ENCODE data around the gene JTB. TPM values are rescaled to one million over a fixed set of nuclear protein-coding genes. Genes with fewer than 3 reads are reported as not detected.

JTB gene
- total and polyA plus RNA-seq, 2 of the 4 experiments (the other 2 are of a cell fraction): 123 to 138 TPM

GRCh38 chr1:153958961-153959260, 18.6 kb downstream of the JTB start:
- Histone ChIP-seq H3K9me3 (ENCODE audit: control insufficient read depth, insufficient read depth, low read length) (no peaks in the 10 kb centered on the region), H3K4me2 (ENCODE audit: low read depth, low read length) (peak overlapping the region; percentile 71), H2BK15ac (ENCODE audit: low read depth, low read length) (no peak overlapping the region; the same call in 2 of the 3 replicates), H3K27ac (ENCODE audit: insufficient read depth, low read length) (peak overlapping the region; percentile 57; the same call in 1 of the 2 replicates), H2AK5ac (ENCODE audit: low read depth, low read length) (peak overlapping the region; percentile 12; the same call in 1 of the 2 replicates), H3K4me1 (ENCODE audit: control insufficient read depth, insufficient read depth, low read length) (peaks cover 16% of the 10 kb centered on the region), H3K14ac (replicated peaks; ENCODE audit: low read depth, low read length) (peak overlapping the region; percentile 11), H3K27me3 (ENCODE audit: control insufficient read depth, insufficient read depth, low read length) (no peaks in the 10 kb centered on the region), H3K36me3 (ENCODE audit: control insufficient read depth, insufficient read depth, low read length) (peaks cover 20% of the 10 kb centered on the region), H2BK120ac (ENCODE audit: low read depth, low read length) (no peak overlapping the region), H3K9me1 (ENCODE audit: insufficient read depth, low read length) (peaks cover 25% of the 10 kb centered on the region), H4K91ac (ENCODE audit: insufficient read depth, low read depth, low read length) (no peak overlapping the region), H2AK9ac (replicated peaks; ENCODE audit: low read depth, low read length, poor library complexity) (peak overlapping the region; percentile 6), H2BK5ac (ENCODE audit: low read depth, low read length, poor library complexity, severe bottlenecking) (peak overlapping the region; percentile 46), H4K8ac (ENCODE audit: low read depth in 2 of 2, low read length in 2 of 2) (peak overlapping the region in 1 of 2 experiments; percentile 86; a peak in 2 of 4 replicates), H3K23ac (ENCODE audit: low read depth, low read length) (peak overlapping the region; percentile 0; the same call in 1 of the 2 replicates), H3K18ac (ENCODE audit: low read depth, low read length) (no peak overlapping the region), H4K20me1 (ENCODE audit: insufficient read depth, low read length) (peaks cover 38% of the 10 kb centered on the region), H4K5ac (ENCODE audit: low read depth, low read length) (peak overlapping the region; percentile 46; the same call in 1 of the 2 replicates), H3K56ac (ENCODE audit: extremely low read depth, insufficient read depth, low read length) (no peak overlapping the region), H3K4me3 (ENCODE audit: insufficient read depth, low read depth, low read length) (no peak overlapping the region), H3K79me1 (ENCODE audit: low read depth in 1 of 2, low read length in 2 of 2) (peaks cover 14 to 77% of the 10 kb centered on the region in 2 experiments), H3K9ac (ENCODE audit: low read depth, low read length) (peak overlapping the region; percentile 45), H3K4ac (ENCODE audit: low read depth, low read length) (peak overlapping the region; percentile 81), H2AFZ (replicated peaks; ENCODE audit: low read length, poor library complexity) (peak overlapping the region; percentile 86), H2BK20ac (ENCODE audit: low read depth, low read length) (no peak overlapping the region)
- ATAC-seq (ENCODE audit: low read depth) (no peak), DNase-seq (no peak)
- intact Hi-C loops (cut with micrococcal nuclease): no loop called here
- no CpG with 5 or more reads among the region's 4 CpGs for WGBS, 2 experiments (ENCODE audit: extremely low coverage in 2 of 2, insufficient read length in 1 of 2)
- BruUV-seq (replicated peaks): no TSS peak
- in situ Hi-C loops (cut with MboI; ENCODE audit: low sequenced_read_pairs): loop anchor here (25.0 kb wide), 1 partner anchor 422 kb away; the partner anchor contains the start of genes S100A3, S100A4, S100A5 and S100A6
- ChIA-PET CTCF (interaction anchor here (1.0 kb wide), 1 partner anchor 9 kb away, joined by 3 read pairs; the partner anchor contains the start of gene CREB3L4), POLR2A (ENCODE audit: unreplicated experiment) (interaction anchor here (1.3 kb wide), 1 partner anchor 32 kb away, joined by 3 read pairs; the partner anchor contains the start of gene RPS27)
- dilution Hi-C loops (cut with HindIII; ENCODE audit: low sequenced_read_pairs, unreplicated experiment): no loop called here
- TF ChIP-seq CEBPB (IDR thresholded peaks at IDR 0.05; ENCODE audit: low read depth, low read length) (no peak), RCOR1 (IDR thresholded peaks at IDR 0.05; ENCODE audit: insufficient replicate concordance, low read length) (no peak), SMC3 (IDR thresholded peaks at IDR 0.05; ENCODE audit: low read depth, low read length) (no peak), CTCF (conservative IDR thresholded peaks at IDR 0.05; ENCODE audit: low read depth, low read length) (no peak), POLR2A (IDR thresholded peaks at IDR 0.05; ENCODE audit: low read depth, low read length) (no peak), RAD21 (IDR thresholded peaks at IDR 0.05; ENCODE audit: low read length) (no peak), MXI1 (IDR thresholded peaks at IDR 0.05; ENCODE audit: borderline replicate concordance, low read depth, low read length) (no peak), MAZ (IDR thresholded peaks at IDR 0.05; ENCODE audit: borderline replicate concordance, low read depth, low read length) (no peak), ELK1 (IDR thresholded peaks at IDR 0.05; ENCODE audit: borderline replicate concordance, low read depth, low read length) (no peak), FOS (IDR thresholded peaks at IDR 0.05; ENCODE audit: low read depth, low read length) (no peak), NFE2L2 (IDR thresholded peaks at IDR 0.05; ENCODE audit: low read depth, low read length) (no peak), BHLHE40 (IDR thresholded peaks at IDR 0.05; ENCODE audit: low read depth, low read length) (no peak)
